Effector memory CD4-positive, alpha-beta T cell (primary cell): Measurements from ENCODE around the gene PTBP3.
"Not testable (repeated sequence)": the region's sequence is repeated elsewhere in the genome, so short reads cannot be mapped to it uniquely, and the experiment has no call there.

Source experiments
- DNase-seq, 3 donors: peaks; one replicate each; pipeline ENCODE4 v3.0.0-alpha.2; 2020
- H3K27ac ChIP-seq: 2 replicates; pipeline ENCODE4 v1.7.0; 2013; ENCODE audit warnings: mild to moderate bottlenecking, low read length, moderate library complexity; ENCODE audit not compliant: insufficient read depth, poor library complexity, severe bottlenecking
- H3K27me3 ChIP-seq: replicated peaks from 2 replicates; pipeline ENCODE4 v1.7.0; 2013; ENCODE audit warnings: mild to moderate bottlenecking, low read length; ENCODE audit not compliant: insufficient read depth, control insufficient read depth, poor library complexity, severe bottlenecking
- H3K36me3 ChIP-seq: 2 replicates; pipeline ENCODE4 v1.7.0; 2013; ENCODE audit warnings: mild to moderate bottlenecking, low read length, moderate library complexity; ENCODE audit not compliant: control insufficient read depth, insufficient read depth
- H3K4me1 ChIP-seq: 2 replicates; pipeline ENCODE4 v1.7.0; 2013; ENCODE audit warnings: low read length, mild to moderate bottlenecking; ENCODE audit not compliant: control insufficient read depth, insufficient read depth, poor library complexity, severe bottlenecking
- H3K4me3 ChIP-seq: 2 replicates; pipeline ENCODE4 v1.7.0; 2013; ENCODE audit warnings: low read length, low read depth, mild to moderate bottlenecking; ENCODE audit not compliant: insufficient read depth, poor library complexity, severe bottlenecking
- H3K9me3 ChIP-seq: 2 replicates; pipeline ENCODE4 v1.7.0; 2013; ENCODE audit warnings: mild to moderate bottlenecking, low read length, moderate library complexity; ENCODE audit not compliant: control insufficient read depth

The PTBP3 gene

GRCh38 chr9:112377087-112377486 lies 43.7 kb upstream of the PTBP3 start:
- H3K27me3 ChIP-seq: no peaks in the 10 kb centered on the region
- no peak for DNase-seq
- no peaks in the 10 kb centered on the region for H3K36me3 ChIP-seq
- H3K9me3 ChIP-seq: no peaks in the 10 kb centered on the region
- no peak overlapping the region for H3K27ac ChIP-seq
- no peak overlapping the region for H3K4me3 ChIP-seq
- H3K4me1 ChIP-seq: peaks cover 8% of the 10 kb centered on the region

DNA sequence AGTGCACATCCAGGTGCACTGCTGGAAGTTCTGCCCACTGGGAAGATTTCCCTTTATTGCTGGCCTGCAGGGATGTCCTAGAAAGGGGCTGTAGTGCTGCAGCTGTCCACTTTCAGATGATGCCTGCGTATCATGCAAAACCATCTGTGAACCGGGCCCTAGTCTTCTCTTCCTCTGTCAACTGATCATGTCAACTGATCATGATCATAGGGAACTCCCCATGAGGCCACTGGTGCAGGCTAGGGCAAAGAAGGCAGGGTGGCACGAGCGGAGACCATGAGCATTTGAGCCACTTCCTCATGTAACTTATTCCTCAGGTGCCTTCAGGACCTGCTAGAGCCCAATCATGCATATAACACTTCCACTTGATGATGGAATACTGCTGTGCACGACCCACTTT lies 41.9 kb upstream of the PTBP3 start:
- Histone ChIP-seq H3K4me1 (peaks cover 5% of the 10 kb centered on the region), H3K9me3 (no peaks in the 10 kb centered on the region), H3K27me3 (no peaks in the 10 kb centered on the region), H3K4me3 (no peak overlapping the region), H3K27ac (no peak overlapping the region), H3K36me3 (no peaks in the 10 kb centered on the region)
- DNase-seq: no peak

GRCh38 chr9:112374232-112374631 lies 40.8 kb upstream of the PTBP3 start:
- H3K9me3 ChIP-seq, H3K36me3 ChIP-seq, H3K4me3 ChIP-seq, H3K27ac ChIP-seq, H3K4me1 ChIP-seq, H3K27me3 ChIP-seq, DNase-seq: not testable (repeated sequence)

GRCh38 chr9:112373666-112374065 lies 40.2 kb upstream of the PTBP3 start:
- not testable (repeated sequence) for H3K27me3 ChIP-seq, H3K9me3 ChIP-seq, H3K27ac ChIP-seq, H3K4me1 ChIP-seq, H3K4me3 ChIP-seq, H3K36me3 ChIP-seq, DNase-seq

- Histone ChIP-seq H3K4me1 (no peaks in the 10 kb centered on the region), H3K27ac (no peak overlapping the region), H3K4me3 (no peak overlapping the region), H3K9me3 (no peaks in the 10 kb centered on the region), H3K27me3 (no peaks in the 10 kb centered on the region), H3K36me3 (no peaks in the 10 kb centered on the region)
- no peak for DNase-seq
Observed at GRCh38 chr9:112371060-112371459, 37.6 kb upstream of the PTBP3 start.

GRCh38 chr9:112369817-112370216 lies 36.4 kb upstream of the PTBP3 start:
- no peak overlapping the region for H3K4me3 ChIP-seq
- H3K9me3 ChIP-seq: no peaks in the 10 kb centered on the region
- H3K27me3 ChIP-seq: no peaks in the 10 kb centered on the region
- no peaks in the 10 kb centered on the region for H3K4me1 ChIP-seq
- DNase-seq: no peak
- no peaks in the 10 kb centered on the region for H3K36me3 ChIP-seq
- H3K27ac ChIP-seq: no peak overlapping the region

DNA sequence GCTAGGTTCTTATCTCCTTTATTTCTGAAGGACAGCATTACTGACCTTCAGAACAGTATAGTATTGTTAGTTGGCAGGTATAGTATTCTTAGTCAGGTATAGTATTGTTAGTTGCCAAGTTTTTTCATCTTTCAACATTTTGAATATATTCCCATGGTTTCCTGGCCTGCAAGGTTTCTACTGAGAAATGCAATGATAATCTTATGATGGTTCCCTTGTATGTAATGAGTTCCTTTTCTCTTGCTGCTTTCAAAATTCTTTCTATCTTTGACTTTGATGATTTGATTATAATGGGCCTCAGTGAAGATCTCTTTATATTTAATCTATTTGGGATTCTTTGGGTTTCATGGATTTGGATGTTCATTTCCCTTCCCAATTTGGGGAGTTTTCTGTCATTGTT lies 34.0 kb upstream of the PTBP3 start:
- no peaks in the 10 kb centered on the region for H3K9me3 ChIP-seq
- H3K27ac ChIP-seq: no peak overlapping the region
- no peaks in the 10 kb centered on the region for H3K4me1 ChIP-seq
- no peak for DNase-seq
- H3K4me3 ChIP-seq: no peak overlapping the region
- H3K27me3 ChIP-seq: no peaks in the 10 kb centered on the region
- no peaks in the 10 kb centered on the region for H3K36me3 ChIP-seq

- Histone ChIP-seq H3K27me3 (no peaks in the 10 kb centered on the region), H3K4me1 (peaks cover 1% of the 10 kb centered on the region), H3K4me3 (no peak overlapping the region), H3K9me3 (no peaks in the 10 kb centered on the region), H3K36me3 (no peaks in the 10 kb centered on the region), H3K27ac (no peak overlapping the region)
- DNase-seq: no peak
Observed at GRCh38 chr9:112366591-112366990, 33.2 kb upstream of the PTBP3 start.

DNA sequence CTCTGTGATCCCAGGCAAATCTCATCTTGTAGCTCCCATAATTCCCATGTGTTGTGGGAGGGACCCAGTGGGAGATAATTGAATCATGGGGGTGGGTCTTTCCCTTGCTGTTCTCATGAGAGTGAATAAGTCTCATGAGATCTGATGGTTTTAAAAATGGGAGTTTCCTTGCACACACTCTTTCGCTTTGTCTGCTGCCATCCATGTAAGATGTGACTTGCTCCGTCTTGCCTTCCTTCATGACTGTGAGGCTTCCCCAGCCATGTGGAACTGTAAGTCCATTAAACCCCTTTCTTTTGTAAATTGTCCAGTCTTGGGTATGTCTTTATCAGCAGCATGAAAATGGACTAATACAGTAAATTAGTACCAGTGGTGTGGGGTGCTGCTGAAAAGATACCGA lies 31.8 kb upstream of the PTBP3 start:
- not testable (repeated sequence) for DNase-seq, H3K4me3 ChIP-seq, H3K9me3 ChIP-seq, H3K4me1 ChIP-seq, H3K27me3 ChIP-seq, H3K36me3 ChIP-seq, H3K27ac ChIP-seq

GRCh38 chr9:112364761-112365160 lies 31.3 kb upstream of the PTBP3 start:
- no peak for DNase-seq
- H3K27me3 ChIP-seq: no peaks in the 10 kb centered on the region
- H3K36me3 ChIP-seq: no peaks in the 10 kb centered on the region
- no peak overlapping the region for H3K27ac ChIP-seq
- H3K4me1 ChIP-seq: peaks cover 2% of the 10 kb centered on the region
- H3K9me3 ChIP-seq: no peaks in the 10 kb centered on the region
- H3K4me3 ChIP-seq: no peak overlapping the region

GRCh38 chr9:112361601-112362000 lies 28.2 kb upstream of the PTBP3 start:
- no peaks in the 10 kb centered on the region for H3K36me3 ChIP-seq
- peaks cover 2% of the 10 kb centered on the region for H3K4me1 ChIP-seq
- H3K4me3 ChIP-seq: no peak overlapping the region
- H3K27me3 ChIP-seq: no peaks in the 10 kb centered on the region
- no peak overlapping the region for H3K27ac ChIP-seq
- no peaks in the 10 kb centered on the region for H3K9me3 ChIP-seq
- no peak for DNase-seq
